Measurements from ENCODE around the gene RAB1B.

RAB1B gene

DNA sequence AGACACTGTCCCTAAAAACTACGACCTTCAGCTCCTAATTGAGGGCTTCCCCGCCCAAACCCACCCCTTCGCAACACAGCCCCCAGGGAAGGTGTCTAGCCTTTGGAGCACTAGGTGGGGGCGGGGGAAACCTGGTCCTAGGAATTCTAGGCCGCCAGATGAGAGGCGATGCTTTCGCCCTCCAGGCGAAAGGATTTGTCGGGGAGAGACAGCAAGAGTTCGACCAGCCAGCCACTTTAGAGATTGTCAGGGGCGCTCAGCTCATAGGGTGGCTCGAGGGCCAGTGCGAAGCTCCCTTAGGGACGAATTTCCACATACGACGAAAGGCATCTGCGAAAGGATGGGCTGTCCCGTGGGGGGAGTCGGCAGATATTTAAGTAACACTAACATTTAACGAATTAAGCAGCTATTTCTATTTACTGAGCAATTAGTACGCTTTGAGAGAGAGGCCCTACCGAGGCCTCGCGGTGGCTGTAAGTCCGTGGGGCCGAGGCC lies 43.1 kb downstream of the RAB1B start:
- Mint-ChIP-seq H3K27ac (ENCODE audit: low read depth) (peak overlapping the region; percentile 85), H3K9me3 (no peaks in the 10 kb centered on the region)
- ATAC-seq (replicated peaks; ENCODE audit: extremely low read depth, poor library complexity, severe bottlenecking) = peak; percentile 31

DNA sequence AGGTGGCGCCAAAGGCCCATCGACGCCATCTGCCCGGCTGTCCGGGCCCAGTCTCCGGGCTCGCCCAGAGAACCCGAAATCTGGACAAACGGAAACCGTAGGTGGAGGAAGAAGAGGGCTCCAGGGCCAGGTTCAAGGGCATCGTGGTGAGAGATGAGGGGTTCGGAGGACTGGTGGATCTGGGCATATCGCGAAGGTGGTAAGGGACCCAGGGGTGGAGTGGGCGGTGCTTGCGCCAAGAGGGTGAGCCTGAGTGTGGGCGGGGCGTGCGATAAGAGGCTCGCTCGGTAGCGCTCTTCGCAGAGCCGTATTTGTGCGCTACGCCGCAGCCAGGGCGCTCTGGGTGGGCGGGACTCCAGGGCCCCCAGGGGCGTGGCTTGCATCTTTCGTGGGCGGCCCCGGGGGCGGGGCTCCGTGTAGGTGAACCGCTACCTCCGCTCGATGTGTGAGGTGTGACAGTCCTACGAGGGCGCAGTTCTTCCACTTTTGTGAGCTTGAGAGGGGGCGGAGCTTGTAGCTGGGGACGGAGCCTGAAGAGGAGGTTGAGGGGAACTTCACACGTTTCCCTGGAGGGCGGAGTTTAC lies 43.6 kb downstream of the RAB1B start:
- Mint-ChIP-seq H3K27me3 (no peaks in the 10 kb centered on the region), H3K4me3 (peak overlapping the region; percentile 79), H3K4me1 (peaks cover 28% of the 10 kb centered on the region), H3K36me3 (ENCODE audit: insufficient read depth) (peaks cover 17% of the 10 kb centered on the region), H3K27ac (ENCODE audit: low read depth) (peak overlapping the region; percentile 85), H3K9me3 (no peaks in the 10 kb centered on the region)
- peak; percentile 73 for ATAC-seq (replicated peaks; ENCODE audit: extremely low read depth, poor library complexity, severe bottlenecking)
- peak; percentile 99 for DNase-seq (ENCODE audit: low spot score in 2 of 2)

More for the DNA sequence above, 43.1 kb downstream of the RAB1B start:
- Mint-ChIP-seq H3K4me1 (peaks cover 28% of the 10 kb centered on the region), H3K36me3 (ENCODE audit: insufficient read depth) (peaks cover 17% of the 10 kb centered on the region), H3K27me3 (no peaks in the 10 kb centered on the region), H3K4me3 (peak overlapping the region; percentile 79)
- DNase-seq (ENCODE audit: low spot score in 2 of 2) = no peak

DNA sequence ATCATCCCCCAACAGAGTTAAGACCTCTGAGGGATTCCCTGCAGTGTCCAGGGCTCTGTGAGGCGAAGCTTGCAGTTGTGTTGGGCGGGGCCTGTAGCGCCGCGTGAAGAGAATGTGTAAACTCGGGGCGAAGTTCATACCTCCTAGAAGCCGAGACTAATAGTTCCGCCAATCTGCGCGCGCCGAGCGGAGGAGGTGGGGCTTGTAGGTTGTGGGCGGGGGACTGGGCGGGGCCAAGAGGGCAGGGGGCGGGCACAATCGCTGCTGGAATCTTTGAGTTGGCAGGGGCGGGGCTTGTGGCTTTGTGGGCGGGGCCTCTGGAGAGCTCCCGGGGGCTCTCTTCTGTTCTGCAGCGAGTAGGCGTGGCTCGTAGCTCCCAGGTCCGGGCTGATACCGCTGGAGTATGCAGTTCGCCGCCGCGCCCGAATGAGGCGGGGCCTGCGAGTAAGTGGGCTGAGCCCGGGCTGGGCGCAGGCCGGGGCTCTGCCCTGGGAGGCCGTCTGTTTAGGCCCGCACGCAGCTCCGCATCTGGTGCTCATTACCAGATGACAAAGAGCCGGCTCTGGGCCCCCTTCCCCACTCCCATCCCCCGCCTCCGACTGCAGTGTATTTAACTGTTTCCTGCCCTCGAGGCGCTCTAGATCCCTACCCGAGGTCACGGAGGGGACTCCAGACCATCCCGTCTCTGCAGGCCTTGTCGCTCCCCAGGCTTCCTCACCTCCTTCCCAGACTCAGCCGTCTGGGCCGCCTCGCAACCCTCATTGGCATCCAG lies 44.3 kb downstream of the RAB1B start:
- Mint-ChIP-seq H3K4me1 (peaks cover 34% of the 10 kb centered on the region), H3K36me3 (ENCODE audit: insufficient read depth) (peaks cover 17% of the 10 kb centered on the region), H3K9me3 (no peaks in the 10 kb centered on the region), H3K27me3 (no peaks in the 10 kb centered on the region), H3K27ac (ENCODE audit: low read depth) (peak overlapping the region; percentile 85), H3K4me3 (peak overlapping the region; percentile 79)
- DNase-seq (ENCODE audit: low spot score in 2 of 2) = peak; percentile 96 to 98
- ATAC-seq (replicated peaks; ENCODE audit: extremely low read depth, poor library complexity, severe bottlenecking) = peak; percentile 74

DNA sequence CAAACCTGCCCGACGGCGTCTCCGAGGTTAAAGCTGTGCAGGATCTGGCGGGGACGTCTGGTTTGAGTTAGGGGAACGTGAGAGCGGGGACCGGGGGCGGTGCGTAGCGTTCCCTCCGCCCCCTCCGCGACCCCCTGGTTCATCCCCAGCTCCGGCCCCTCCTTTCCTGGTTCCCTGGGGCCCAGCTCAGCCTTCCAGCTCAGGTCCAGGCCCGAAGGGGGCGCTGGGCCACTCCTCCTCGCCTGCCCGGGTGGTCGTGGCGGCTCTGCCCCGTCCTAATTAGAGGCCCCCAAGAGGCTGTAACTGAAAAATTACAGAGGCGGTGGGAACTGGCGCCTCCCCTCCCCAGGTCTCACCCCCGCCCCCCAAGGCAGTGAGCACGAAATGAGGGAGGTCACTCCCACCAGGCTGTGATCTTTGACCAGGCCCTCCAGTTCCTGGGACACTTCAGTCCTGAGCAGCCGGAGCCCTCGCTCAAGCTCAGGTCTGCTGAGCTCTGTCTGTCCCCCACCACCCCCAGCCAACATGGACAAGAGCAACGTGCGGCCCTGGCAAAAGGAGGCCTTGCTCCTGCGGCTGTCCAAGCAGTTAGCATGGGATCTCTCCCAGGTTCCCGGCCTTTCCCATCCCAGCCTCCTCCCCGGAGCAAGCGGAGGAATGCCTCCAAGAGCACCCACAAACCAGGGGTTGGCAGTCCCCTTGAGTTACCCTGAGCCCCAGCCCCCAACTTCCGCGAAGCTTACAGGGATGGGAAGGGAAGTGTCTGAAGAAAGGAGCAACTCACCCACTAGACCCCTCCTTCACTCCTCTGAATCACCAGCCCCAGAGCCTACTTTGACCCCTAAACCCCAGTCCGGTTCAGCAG lies 45.1 kb downstream of the RAB1B start:
- Mint-ChIP-seq H3K4me1 (peaks cover 41% of the 10 kb centered on the region), H3K9me3 (no peaks in the 10 kb centered on the region), H3K36me3 (ENCODE audit: insufficient read depth) (peaks cover 17% of the 10 kb centered on the region), H3K27ac (ENCODE audit: low read depth) (peak overlapping the region; percentile 83), H3K4me3 (peak overlapping the region; percentile 79), H3K27me3 (no peaks in the 10 kb centered on the region)
- DNase-seq (ENCODE audit: low spot score in 2 of 2) (no peak), ATAC-seq (replicated peaks; ENCODE audit: extremely low read depth, poor library complexity, severe bottlenecking) (no peak)

DNA sequence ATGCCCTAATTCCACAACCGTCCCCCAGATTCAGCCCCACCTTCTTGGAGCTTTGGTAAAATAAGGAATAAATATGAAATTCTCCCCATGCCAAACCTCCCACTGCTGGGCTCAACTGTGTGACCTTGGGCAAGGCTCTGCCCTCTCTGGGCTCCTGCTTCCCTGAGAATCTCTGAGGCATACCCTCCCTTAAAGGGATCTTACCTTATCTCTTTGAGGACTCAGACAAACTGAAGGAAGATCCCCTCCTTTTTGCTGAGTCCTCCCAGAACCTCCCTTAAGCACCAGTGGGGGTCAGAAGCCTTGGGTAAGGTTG lies 45.7 kb downstream of the RAB1B start:
- H3K4me3 Mint-ChIP-seq = peak overlapping the region; percentile 79
- no peaks in the 10 kb centered on the region for H3K27me3 Mint-ChIP-seq
- ATAC-seq (replicated peaks; ENCODE audit: extremely low read depth, poor library complexity, severe bottlenecking) (no peak), DNase-seq (ENCODE audit: low spot score in 2 of 2) (no peak)
- H3K36me3 Mint-ChIP-seq (ENCODE audit: insufficient read depth) = peaks cover 17% of the 10 kb centered on the region
- peak overlapping the region; percentile 83 for H3K27ac Mint-ChIP-seq (ENCODE audit: low read depth)
- no peaks in the 10 kb centered on the region for H3K9me3 Mint-ChIP-seq
- peaks cover 47% of the 10 kb centered on the region for H3K4me1 Mint-ChIP-seq

DNA sequence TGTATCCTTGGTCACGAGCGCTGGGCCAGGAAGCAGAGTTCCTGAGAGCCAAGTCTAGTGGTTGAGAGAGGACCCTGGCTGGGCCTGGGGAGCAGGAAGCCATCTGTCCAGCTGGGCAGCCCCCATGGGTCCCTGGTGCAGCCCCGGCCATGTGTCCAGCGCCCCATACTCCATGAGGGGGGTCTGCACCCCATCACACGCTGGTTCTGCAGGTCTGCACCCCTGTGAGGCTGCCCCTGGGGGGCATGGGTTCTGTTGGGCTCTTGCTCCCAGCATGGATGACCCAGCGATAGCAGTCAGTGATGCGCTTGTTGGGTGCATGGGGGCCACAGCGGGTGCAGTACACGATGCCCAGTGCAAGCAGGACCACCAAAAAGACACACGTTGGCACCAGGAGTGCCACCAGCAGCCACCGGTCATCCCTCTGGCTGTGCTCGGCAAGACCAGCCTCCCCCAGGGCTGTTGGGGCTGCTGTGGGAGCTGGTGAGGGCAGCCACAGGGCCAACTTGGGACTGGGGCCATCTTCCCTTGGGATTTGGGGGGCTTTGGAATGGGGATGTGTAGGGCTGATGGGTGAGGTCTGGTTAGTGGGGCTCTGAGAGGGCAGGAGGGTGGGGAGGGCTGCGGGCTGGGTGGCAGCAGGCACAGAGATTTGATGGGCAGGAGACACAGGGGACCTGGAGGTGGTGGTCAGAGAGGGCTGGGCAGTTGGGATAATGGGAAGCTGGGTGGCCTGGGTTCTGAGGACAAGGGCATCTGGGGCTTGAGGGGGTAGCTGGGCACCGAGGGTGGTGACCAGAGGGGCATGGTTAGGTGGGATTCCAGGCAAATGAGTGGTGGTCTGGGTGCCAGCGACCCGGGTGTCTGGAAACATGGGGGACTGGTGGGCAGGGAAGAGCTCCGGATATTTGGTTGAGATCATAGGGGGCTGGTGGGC lies 46.4 kb downstream of the RAB1B start:
- Mint-ChIP-seq H3K9me3 (no peaks in the 10 kb centered on the region), H3K36me3 (ENCODE audit: insufficient read depth) (peaks cover 17% of the 10 kb centered on the region), H3K27ac (ENCODE audit: low read depth) (peak overlapping the region; percentile 84), H3K4me1 (peaks cover 47% of the 10 kb centered on the region), H3K4me3 (peak overlapping the region; percentile 79), H3K27me3 (no peaks in the 10 kb centered on the region)
- no peak for ATAC-seq (replicated peaks; ENCODE audit: extremely low read depth, poor library complexity, severe bottlenecking)
- no peak for DNase-seq (ENCODE audit: low spot score in 2 of 2)

DNA sequence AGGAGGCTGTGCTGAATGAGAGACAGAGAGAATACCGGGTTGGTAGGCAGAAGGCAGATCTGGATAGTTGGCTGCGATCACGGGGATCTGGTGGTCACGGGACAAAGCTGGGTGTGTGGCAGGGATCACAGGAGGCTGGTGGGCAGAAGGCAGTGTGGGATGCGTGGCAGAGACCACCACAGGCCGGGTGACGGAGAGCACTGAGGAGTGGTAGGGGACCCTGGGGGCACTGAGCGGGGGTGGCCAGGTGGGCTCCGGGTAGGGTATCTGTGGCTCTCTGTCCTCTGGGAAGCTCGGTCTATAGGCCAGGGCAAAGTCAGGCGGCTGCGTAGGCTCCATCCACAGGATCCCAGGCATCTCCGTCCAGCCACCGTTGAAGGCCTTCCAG lies 47.1 kb downstream of the RAB1B start:
- DNase-seq (ENCODE audit: low spot score in 2 of 2) = no peak
- peak overlapping the region; percentile 79 for H3K4me3 Mint-ChIP-seq
- no peak for ATAC-seq (replicated peaks; ENCODE audit: extremely low read depth, poor library complexity, severe bottlenecking)
- H3K9me3 Mint-ChIP-seq = no peaks in the 10 kb centered on the region
- H3K36me3 Mint-ChIP-seq (ENCODE audit: insufficient read depth) = peaks cover 17% of the 10 kb centered on the region
- no peaks in the 10 kb centered on the region for H3K27me3 Mint-ChIP-seq
- H3K4me1 Mint-ChIP-seq = peaks cover 47% of the 10 kb centered on the region
- H3K27ac Mint-ChIP-seq (ENCODE audit: low read depth) = peak overlapping the region; percentile 84

DNA sequence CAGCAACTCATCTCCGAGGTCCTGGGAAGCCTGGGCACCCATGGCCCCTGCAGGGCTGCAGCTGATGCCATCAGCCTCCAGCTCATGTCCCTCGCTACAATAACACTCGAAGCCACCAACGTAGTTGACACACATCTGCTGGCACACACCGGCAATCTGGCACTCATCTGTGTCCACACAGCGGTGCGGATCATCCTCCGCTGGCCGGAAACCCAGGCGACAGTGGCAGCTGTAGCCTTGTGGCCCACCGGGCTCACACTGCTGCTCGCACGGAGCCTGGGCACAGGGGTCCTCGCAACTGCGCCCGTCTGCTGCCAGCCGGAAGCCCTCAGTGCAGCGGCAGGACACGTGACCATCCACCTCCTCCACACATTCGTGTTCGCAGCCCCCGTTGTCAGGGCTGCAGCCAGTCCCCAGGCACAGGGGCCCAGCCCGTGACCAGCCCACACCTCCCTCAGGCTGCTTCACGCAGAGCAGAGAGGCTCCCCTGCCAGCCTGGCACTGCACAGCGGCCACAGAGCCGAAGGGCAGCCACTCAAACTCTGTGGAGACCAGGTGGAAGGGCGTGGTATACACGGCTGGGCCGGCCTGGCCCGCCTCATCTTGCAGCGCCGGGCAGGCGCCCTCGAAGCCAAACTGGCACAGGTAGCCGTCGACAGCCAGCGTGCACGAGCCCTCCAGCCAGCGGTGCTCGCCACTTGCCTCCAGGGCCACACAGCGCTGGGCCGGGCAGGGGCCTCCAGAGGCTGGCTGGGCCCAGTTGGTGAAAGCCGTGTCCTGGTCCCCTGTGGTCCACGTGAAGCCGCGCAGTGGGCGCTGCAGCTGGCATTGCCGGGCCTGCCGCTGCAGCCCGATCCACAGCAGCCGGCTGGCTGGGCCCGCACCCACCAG lies 47.7 kb downstream of the RAB1B start:
- no peaks in the 10 kb centered on the region for H3K9me3 Mint-ChIP-seq
- H3K4me3 Mint-ChIP-seq = peak overlapping the region; percentile 79
- peaks cover 17% of the 10 kb centered on the region for H3K36me3 Mint-ChIP-seq (ENCODE audit: insufficient read depth)
- no peak for ATAC-seq (replicated peaks; ENCODE audit: extremely low read depth, poor library complexity, severe bottlenecking)
- no peak for DNase-seq (ENCODE audit: low spot score in 2 of 2)
- peaks cover 47% of the 10 kb centered on the region for H3K4me1 Mint-ChIP-seq
- H3K27ac Mint-ChIP-seq (ENCODE audit: low read depth) = peak overlapping the region; percentile 84
- no peaks in the 10 kb centered on the region for H3K27me3 Mint-ChIP-seq

DNA sequence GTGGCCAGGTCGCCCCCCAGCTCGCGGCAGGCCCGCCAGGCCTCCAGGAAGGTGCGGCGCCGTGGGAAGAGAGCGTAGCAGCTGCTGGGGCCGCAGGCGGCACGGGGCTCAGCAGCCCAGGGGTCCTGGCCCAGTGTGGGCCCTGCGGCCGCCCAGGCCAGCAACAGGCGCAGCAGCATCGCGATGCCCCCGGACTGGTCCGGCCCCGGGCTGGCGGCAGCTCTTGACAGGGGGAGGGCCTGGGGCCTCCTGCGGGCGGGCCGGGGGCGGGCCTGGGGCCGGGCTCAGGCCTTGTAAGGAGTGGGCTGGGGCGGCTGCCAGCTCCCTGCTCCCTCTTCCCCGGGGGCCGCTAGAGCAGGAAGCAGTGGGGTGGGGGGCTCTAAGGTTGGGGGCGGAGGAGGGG lies 48.4 kb downstream of the RAB1B start, which contains the start of gene CD248:
TSS of gene CD248 (minus strand) at position 196 of the 403 bp plus-strand sequence. CDS start at position 179, 17 bp downstream.
- Mint-ChIP-seq H3K27ac (ENCODE audit: low read depth) (peak within 1 kb of the TSS; percentile 85), H3K9me3 (no peaks in the 10 kb centered on the region), H3K4me1 (peaks cover 44% of the 10 kb centered on the region), H3K27me3 (no peaks in the 10 kb centered on the region), H3K4me3 (peak within 1 kb of the TSS; percentile 79), H3K36me3 (ENCODE audit: insufficient read depth) (peaks cover 17% of the 10 kb centered on the region)
- ATAC-seq (replicated peaks; ENCODE audit: extremely low read depth, poor library complexity, severe bottlenecking) = no peak
- DNase-seq (ENCODE audit: low spot score in 2 of 2) = no peak

DNA sequence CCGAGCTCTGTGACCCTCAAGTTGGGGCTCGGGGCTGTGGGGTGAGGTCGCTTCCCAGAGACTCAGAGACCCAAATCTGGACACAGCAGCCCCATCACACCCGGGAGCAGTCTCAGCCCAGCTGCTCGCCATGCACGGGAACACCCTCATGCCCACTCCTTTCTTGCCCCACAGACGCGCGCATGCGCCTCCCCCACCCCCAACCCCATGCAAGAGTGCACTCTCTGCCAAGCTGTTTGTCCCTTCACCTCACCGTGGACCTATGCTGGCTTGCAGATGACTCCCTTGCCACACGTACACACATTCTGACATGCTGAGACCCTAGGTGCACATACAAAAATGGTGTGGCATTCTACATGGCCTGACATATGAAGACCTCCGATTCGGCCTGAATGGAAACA lies 48.9 kb downstream of the RAB1B start:
- ATAC-seq (replicated peaks; ENCODE audit: extremely low read depth, poor library complexity, severe bottlenecking) (no peak), DNase-seq (ENCODE audit: low spot score in 2 of 2) (no peak)
- peak overlapping the region; percentile 85 for H3K27ac Mint-ChIP-seq (ENCODE audit: low read depth)
- H3K27me3 Mint-ChIP-seq = no peaks in the 10 kb centered on the region
- H3K4me1 Mint-ChIP-seq = peaks cover 40% of the 10 kb centered on the region
- peaks cover 17% of the 10 kb centered on the region for H3K36me3 Mint-ChIP-seq (ENCODE audit: insufficient read depth)
- H3K9me3 Mint-ChIP-seq = no peaks in the 10 kb centered on the region
- peak overlapping the region; percentile 61 for H3K4me3 Mint-ChIP-seq

Data from central memory CD8-positive, alpha-beta T cell (primary cell).